ENCODE data around the gene OR5D16.

OR5D16 gene

GRCh38 chr11:55811067-55811466 lies 27.5 kb upstream of the OR5D16 start, which contains the start of gene OR5L1:
Gene OR5L1 (plus strand): TSS chr11:55811367. CDS start chr11:55811467, 100 bp downstream.
- TF ChIP-seq TAF1 (IDR thresholded peaks at IDR 0.05; ENCODE audit: low read depth), result no peak
- no peak for TF ChIP-seq YY1 (IDR thresholded peaks at IDR 0.05; ENCODE audit: low read depth)
- no peak for TF ChIP-seq TCF12 (IDR thresholded peaks at IDR 0.05; ENCODE audit: low read depth)
- TF ChIP-seq EP300 (IDR thresholded peaks at IDR 0.05; ENCODE audit: borderline replicate concordance), result no peak
- no peak for TF ChIP-seq REST (IDR thresholded peaks at IDR 0.05; ENCODE audit: low read depth)
- no peak for TF ChIP-seq USF1 (IDR thresholded peaks at IDR 0.05)
- no peak for TF ChIP-seq FOXM1 (IDR thresholded peaks at IDR 0.05; ENCODE audit: borderline replicate concordance, low read depth)
- TF ChIP-seq ZBTB7A (IDR thresholded peaks at IDR 0.05; ENCODE audit: low read depth), result no peak
- no peak for TF ChIP-seq RAD21 (IDR thresholded peaks at IDR 0.05; ENCODE audit: low read depth)
- no peak for TF ChIP-seq NFIC (IDR thresholded peaks at IDR 0.05)
- no peak for TF ChIP-seq EGR1 (IDR thresholded peaks at IDR 0.05)
- TF ChIP-seq CEBPB (IDR thresholded peaks at IDR 0.05), result no peak

- TF ChIP-seq TCF12 (IDR thresholded peaks at IDR 0.05; ENCODE audit: low read depth) (no peak), EGR1 (IDR thresholded peaks at IDR 0.05) (no peak), TAF1 (IDR thresholded peaks at IDR 0.05; ENCODE audit: low read depth) (no peak), FOXM1 (IDR thresholded peaks at IDR 0.05; ENCODE audit: borderline replicate concordance, low read depth) (no peak), REST (IDR thresholded peaks at IDR 0.05; ENCODE audit: low read depth) (no peak), NFIC (IDR thresholded peaks at IDR 0.05) (no peak), EP300 (IDR thresholded peaks at IDR 0.05; ENCODE audit: borderline replicate concordance) (no peak), RAD21 (IDR thresholded peaks at IDR 0.05; ENCODE audit: low read depth) (no peak), USF1 (IDR thresholded peaks at IDR 0.05) (no peak), YY1 (IDR thresholded peaks at IDR 0.05; ENCODE audit: low read depth) (no peak)
Measured at GRCh38 chr11:55819330-55819729, 19.2 kb upstream of the OR5D16 start, which contains the start of gene OR5D18. Gene OR5D18 (plus strand): TSS chr11:55819630. CDS start chr11:55819630, 0 bp downstream.

- TF ChIP-seq YY1 (IDR thresholded peaks at IDR 0.05; ENCODE audit: low read depth), result no peak
- TF ChIP-seq TAF1 (IDR thresholded peaks at IDR 0.05; ENCODE audit: low read depth), result no peak
- TF ChIP-seq NFIC (IDR thresholded peaks at IDR 0.05), result no peak
- TF ChIP-seq FOXM1 (IDR thresholded peaks at IDR 0.05; ENCODE audit: borderline replicate concordance, low read depth), result no peak
- no peak for TF ChIP-seq TEAD4 (IDR thresholded peaks at IDR 0.05)
- TF ChIP-seq ZBTB7A (IDR thresholded peaks at IDR 0.05; ENCODE audit: low read depth), result no peak
- no peak for TF ChIP-seq REST (IDR thresholded peaks at IDR 0.05; ENCODE audit: low read depth)
Measured at GRCh38 chr11:55826919-55827318, 11.6 kb upstream of the OR5D16 start, which contains the start of gene OR5L2. Gene OR5L2 (plus strand): TSS chr11:55827219. CDS start chr11:55827219, 0 bp downstream.

GRCh38 chr11:55847453-55847852 lies 8.9 kb downstream of the OR5D16 start:
- no peak for TF ChIP-seq EP300 (IDR thresholded peaks at IDR 0.05; ENCODE audit: borderline replicate concordance)
- no peak for TF ChIP-seq CEBPB (IDR thresholded peaks at IDR 0.05)
- no peak for TF ChIP-seq EGR1 (IDR thresholded peaks at IDR 0.05)
- TF ChIP-seq MAX (IDR thresholded peaks at IDR 0.05), result no peak

GRCh38 chr11:55849037-55849436 lies 10.5 kb downstream of the OR5D16 start:
- TF ChIP-seq EP300 (IDR thresholded peaks at IDR 0.05; ENCODE audit: borderline replicate concordance), result no peak
- no peak for TF ChIP-seq REST (IDR thresholded peaks at IDR 0.05; ENCODE audit: low read depth)
- no peak for TF ChIP-seq NFIC (IDR thresholded peaks at IDR 0.05)
- no peak for TF ChIP-seq TEAD4 (IDR thresholded peaks at IDR 0.05)
- TF ChIP-seq TAF1 (IDR thresholded peaks at IDR 0.05; ENCODE audit: low read depth), result no peak
